ENCODE measurements around the gene BAZ1A.
"Not testable (repeated sequence)": the region's sequence is repeated elsewhere in the genome, so short reads cannot be mapped to it uniquely, and the experiment has no call there.

Gene BAZ1A

DNA sequence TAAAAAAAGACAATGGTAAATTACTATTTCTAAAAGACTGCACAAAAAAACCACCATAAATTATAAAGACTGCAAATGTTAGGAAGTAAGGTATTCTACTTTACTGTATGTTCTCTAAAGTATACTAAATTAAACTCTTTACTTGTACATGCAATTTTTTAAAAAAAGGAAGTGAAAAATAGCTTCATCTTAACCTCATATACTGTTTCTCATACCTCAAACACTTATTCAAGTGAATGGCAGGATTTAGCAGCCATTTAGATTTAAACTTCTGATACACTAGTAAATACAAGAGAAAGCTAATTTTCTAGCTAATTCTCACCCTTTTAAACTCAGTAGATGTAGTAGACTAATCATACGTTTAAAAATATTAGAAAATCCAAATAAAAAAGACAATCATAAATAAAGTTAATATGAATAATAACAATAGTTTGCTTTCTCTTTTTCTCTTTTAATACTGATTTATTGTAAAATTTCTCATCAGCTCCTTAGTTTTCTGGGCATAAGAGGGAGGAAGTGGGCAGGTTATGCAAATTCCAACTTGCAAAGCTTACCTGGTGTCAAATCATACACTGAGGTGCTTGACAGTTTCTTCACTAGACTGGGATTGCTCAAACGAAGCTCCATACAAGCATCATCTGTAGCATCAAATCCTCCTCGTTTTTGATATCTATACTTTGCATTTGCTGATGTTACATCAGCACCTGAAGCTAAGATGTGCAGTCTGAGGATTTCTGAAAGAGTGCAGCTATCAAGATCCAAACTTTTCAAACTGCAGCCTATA, 89.7 kb downstream of the BAZ1A start:
- no peak for DNase-seq (ENCODE audit: low read depth)

DNA sequence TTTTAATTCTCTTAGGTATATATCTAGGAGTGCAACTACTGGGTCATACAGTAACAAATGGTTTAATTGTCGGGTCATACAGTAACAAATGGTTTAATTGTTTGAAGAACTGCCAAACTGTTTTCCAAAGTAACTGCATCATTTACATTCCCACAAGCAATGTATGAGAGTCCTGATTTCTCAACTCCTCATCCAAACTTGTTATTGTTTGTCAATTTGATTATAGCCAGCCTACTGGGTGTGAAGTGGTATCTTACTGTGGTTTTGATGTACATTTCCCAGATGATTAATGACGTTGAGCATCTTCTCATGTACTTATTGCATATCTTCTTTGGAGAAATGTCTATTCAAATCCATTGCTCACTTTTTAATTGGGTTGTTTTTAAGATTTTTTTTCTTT, 93.1 kb downstream of the BAZ1A start:
- DNase-seq (ENCODE audit: low read depth) = peak; percentile 3

DNA sequence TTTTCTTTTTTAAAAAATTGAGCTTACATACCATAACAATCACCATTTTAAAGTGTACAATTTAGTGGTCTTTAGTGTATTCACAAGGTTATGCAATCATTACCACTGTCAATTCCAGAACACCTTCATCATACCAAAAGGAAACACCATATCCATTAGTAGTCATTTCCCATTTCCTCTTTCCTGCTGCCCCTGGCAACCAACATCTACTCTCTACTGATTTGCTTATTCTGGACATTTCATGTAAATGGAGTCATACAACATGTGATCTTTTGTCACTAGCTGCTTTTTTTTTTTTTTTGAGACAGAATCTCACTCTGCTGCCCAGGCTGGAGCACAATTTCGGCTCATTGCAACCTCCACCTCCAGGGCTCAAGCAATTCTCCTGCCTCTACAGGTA, 93.9 kb downstream of the BAZ1A start:
- DNase-seq (ENCODE audit: low read depth) = peak; percentile 55

DNA sequence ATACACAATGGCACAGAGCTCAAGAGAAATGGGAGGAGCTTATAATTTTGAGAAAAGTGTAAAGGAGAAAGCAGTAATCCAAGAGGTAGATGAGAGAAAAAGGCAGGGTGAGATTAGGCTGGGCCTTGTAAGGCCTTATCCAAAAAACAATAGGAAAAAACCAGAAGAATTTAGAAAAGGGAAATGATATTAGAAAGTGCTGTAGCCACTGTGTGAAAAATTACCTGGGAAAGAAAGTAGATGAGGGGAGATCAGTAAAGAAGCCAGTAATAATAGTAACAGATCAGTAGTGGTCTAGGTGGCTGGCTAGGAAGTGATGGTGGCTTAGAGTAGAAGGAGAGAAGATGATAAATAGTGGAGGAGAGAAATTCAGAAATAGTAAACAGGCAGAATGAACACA, 94.5 kb downstream of the BAZ1A start:
- DNase-seq (ENCODE audit: low read depth) = no peak

DNA sequence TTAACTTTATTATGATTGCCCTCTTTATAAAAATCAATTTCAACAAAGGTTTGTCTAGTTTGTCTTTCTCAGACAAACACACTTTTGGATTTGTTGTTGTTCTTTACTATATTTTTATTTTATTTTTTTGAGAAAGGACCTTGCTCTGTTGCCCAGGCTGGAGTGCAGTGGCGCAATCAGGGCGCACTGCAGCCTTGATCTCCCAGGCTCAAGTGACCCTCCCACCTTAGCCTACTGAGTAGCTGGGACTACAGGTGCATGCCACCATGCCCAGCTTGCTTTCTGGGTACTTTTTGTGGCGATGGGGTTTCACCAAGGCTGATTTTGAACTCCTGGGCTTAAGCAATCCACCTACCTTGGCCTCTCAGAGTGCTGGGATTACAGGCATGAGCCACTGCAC, 96.4 kb downstream of the BAZ1A start:
- DNase-seq (ENCODE audit: low read depth) = no peak

DNA sequence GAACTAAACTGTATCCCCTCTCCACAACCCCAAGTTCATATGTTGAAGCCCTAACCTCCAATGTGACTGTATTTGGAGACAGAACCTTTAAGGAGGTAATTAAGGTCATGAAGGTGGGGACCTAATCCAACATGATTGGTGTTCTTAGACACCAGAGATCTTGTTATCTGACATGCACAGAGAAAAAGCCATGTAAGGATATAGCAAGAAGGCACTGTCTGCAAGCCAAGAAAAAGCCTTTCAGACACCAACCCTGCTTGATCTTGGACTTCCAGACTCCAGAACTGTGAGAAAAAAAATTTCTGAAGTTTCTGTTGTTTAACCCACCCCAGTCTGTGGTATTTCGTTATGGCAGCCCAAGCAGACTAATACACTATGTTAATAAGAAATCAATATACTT, 98.5 kb downstream of the BAZ1A start:
- no peak for DNase-seq (ENCODE audit: low read depth)

DNA sequence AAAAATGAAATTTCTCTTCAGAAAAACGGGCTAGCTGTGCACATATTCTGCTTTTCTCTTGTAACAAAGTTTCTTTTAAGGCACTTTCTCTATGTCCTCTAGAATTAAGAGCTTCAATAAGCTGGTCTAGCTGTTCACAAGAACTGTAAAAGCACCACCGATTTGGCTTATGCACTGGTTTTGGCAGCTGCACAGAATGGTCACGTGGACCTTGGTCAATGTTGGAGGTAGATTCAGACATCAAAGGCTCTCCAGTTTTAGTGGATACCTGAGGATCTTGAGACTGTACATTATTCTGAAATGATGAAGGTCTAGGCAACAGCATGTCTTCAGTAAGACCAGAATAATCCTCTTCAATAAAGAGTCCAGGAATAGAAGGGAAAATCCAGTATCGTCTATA, 99.2 kb downstream of the BAZ1A start:
- no peak for DNase-seq (ENCODE audit: low read depth)

DNA sequence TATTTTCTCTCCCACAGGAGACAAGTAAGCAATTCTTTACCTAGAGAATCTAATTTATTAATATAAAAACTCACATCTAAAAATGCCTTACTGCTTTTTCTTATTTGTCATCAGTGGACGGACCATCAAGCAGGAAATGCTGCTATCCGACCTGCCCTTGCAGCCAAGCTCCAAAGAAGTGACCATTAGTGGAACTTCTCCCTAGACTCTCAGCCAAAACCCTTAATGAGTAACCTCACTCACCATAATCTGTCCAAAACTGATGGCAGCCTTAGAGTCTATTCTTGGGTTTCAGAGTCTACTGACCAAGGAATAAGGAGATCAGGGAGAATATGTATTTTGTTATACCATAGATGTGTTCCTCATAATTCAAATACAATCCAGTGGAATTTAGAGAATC, 99.8 kb downstream of the BAZ1A start:
- DNase-seq (ENCODE audit: low read depth) = no peak

DNA sequence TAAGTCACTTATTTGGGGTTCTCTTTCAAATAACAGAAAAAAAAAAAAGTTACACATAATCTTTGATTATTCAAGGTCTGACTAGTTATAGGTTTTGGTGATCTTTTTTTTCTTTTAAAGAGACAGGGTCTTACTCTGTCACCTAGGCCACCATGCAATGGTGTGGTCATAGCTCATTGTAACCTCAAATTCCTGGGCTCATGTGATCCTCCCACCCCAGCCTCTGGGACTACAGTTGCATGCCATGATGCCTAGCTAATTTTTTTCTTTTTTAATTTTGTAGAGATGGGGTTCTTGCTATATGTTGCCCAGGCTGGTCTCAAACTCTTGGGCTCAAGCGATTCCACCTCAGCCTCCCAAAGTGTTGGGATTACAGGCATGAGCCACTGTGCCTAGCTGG, 104.3 kb downstream of the BAZ1A start:
- DNase-seq (ENCODE audit: low read depth) = no peak

DNA sequence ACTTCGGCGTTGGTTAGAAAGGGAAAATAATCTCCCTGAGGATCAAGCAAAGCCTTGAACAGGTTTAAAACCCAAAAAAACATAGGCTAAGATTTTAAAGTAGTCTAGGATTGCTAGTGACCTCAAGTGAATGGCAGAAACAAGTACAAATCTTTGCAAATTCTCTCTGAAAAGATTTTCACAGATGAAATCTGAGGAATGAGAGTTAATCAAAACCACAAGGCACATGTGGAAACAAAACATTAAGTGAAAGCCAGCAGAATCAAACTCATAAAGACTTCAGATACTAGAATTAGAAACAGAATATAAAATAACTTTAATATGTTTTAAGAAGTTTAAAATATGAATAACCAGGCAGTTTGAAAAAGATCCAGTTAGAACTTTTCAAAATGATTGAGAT, 108.6 kb downstream of the BAZ1A start:
- peak; percentile 61 for DNase-seq (ENCODE audit: low read depth)

DNA sequence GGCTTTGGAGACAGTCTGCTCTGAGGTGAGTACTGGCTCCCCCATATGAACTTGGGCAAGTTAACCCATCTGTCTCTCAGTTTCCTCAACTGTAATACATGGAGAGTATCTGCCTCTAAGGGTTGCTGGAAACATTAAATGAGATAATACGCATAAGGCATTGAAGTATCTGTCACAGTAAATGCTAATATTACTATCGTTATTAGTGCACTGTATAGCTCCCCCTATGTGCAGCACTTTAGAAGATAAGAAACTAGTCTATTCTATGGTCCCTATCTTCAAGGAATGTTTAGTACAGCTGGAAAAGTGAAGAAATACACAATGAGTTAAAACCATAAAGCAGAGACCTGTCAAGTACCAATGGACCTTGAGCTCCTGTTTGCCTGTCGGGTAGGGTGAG, 109.1 kb downstream of the BAZ1A start:
- DNase-seq (ENCODE audit: low read depth) = no peak

DNA sequence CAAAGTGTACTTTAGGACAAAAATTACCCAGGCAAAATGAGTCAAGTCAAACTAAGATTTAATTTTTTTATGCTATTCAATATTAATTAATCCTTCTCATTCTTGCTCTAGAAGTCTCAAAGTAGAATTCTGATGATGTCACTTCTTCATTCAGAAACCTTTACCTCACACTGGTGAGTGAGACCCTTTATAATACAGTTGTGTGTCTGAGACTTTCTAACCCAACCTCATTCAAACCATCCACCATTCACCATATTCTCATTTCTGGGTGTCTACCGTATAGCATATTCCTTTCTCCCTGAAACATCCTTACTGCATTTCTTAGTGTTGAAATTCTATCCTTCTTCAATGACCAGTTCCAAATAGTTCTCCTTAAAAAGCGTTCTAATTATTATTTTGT, 119.9 kb downstream of the BAZ1A start:
- DNase-seq (ENCODE audit: low read depth) = no peak

DNA sequence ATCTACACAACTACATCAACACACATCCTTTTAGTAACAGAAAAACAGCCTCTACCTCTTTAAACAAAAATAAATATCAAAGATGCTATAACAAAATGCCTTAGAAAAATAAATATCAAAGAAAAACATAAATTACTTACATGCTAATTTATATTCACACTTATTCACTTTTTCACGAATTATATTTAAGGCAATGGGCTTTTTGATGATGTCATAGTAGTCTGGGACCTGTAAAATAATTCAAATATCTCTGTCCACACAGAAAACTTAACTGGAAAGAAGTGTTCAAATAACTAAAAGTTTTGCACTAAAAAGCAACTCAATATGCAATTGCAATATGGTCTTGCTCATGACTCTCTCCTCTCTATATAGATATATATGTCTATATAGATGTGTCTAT, 120.5 kb downstream of the BAZ1A start:
- DNase-seq (ENCODE audit: low read depth) = no peak

DNA sequence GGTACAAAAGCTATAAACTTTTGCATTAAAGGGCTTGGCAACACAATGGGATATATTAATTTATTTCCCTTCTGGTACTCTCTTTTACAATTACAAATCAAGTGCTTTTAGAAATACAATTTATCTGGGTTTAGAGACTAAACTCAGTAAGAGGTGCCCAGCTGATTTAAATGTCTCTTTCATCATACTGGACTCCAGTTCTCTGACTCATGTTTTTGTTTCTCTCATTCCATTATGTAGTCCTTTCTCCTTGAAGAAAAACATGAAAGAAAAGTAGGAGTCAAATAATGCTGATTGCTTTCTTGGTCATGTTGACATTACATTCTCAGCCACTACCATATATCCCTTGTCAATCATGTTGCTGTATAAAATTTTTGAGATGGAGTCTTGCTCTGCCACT, 124.5 kb downstream of the BAZ1A start:
- DNase-seq (ENCODE audit: low read depth) = peak; percentile 55

DNA sequence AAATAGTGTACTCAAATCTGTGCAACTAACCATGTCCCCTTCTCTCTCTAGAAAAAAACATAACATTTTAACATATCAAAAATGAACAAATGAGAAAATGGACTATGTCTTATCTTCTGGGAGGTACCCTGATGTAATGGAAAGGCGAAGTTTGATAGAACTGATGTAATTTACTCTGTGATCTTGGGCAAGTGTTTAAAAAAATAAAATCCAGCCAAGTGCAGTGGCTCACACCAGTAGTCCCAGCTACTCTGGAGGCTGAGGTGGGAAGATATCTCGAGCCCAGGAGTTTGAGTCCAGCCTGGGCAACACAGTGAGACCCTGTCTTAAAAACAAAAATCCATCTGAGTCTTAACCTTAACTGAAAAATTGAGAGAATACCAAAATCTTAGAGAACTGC, 124.9 kb downstream of the BAZ1A start:
- DNase-seq (ENCODE audit: low read depth) = no peak

DNA sequence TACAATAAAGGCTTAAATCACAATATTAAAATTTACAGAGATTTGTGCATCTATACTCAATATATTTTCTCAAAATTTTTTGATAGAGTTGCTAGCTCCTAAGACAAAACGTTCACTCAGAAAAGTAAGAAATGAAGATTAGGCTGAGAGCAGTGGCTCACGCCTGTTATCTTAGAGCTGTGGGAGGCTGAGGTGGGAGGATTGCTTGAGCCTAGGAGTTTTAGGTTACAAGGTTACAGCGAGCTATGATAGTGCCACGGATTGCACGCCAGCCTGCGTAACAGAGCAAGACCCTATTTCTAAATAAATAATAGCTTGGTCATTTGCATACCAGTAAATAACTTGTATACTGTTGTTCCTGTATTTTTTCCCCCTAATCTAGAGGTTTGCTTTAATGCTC, 125.8 kb downstream of the BAZ1A start:
- no peak for DNase-seq (ENCODE audit: low read depth)

DNA sequence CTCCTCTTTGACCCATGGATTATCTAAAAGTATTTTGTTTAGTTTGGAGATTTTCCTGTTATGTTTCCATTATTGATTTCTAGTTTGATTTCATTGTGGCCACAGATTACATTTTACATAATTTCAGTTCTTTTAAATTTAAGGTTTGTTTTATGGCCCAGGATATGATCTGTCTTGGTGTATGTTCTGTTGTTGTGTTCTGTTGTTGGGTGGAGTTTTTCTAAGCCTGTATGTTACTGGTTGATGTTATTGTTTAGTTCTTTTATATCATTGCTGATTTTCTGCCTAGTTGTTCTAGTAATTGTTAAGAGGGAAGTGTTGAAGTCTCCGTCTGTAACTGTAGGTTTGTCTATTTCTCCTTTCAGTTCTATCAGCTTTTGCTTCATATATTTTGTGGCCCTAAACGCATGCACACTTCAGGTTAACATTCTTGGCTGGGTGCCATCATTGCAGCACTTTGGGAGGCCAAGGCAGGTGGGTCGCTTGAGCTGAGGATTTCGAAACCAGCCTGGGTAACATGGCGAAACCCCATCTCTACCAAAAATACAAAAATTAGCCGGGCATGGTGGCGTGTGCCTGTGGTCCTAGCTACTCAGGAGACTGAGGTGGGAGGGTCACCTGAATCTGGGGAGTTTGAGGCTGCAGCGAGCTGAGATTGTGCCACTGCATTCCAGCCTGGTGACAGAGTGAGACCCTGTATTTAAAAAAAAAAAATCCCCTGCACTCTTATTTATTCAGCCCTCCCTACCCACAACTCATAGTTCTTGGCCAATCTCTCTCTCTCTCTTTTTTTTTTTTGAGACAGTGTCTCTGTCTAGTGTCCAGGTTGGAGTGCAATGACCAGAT, 132.7 kb downstream of the BAZ1A start:
- DNase-seq (ENCODE audit: low read depth) = no peak

DNA sequence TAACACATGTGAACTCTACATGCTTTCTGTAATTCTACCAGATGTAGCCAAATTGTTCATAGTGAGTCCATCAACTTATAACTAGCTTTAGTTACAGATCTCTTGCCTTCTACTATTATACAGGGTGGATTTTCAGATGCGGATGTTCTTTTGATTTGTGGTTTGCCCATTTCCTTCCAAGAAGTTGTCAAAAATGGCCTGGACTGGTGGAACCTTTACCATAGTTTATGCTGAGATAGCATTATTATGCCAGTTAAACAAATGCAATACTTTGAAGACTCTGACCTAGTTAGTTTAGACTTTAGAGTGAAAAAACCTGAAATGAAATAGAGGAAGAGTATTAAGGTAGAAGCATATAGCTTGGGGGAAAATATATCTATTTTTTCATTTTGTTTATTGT, 133.3 kb downstream of the BAZ1A start:
- DNase-seq (ENCODE audit: low read depth) = no peak

DNA sequence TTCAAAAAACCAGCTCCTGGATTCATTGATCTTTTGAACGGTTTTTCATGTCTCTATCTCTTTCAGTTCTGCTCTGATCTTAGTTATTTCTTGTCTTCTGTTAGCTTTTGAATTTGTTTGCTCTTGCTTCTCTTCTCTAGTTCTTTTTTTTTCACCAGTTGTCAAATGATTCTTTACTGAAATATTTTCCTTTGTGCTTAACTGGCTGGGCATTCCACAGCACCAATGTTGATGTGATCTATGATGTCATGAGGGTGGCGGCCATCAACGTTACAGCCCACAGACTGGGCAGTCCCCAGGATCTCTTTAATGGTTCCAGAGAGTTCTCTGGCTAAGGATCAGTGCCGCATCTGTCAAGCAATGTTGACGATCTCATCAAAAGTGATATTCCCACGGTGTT, 135.0 kb downstream of the BAZ1A start:
- DNase-seq (ENCODE audit: low read depth) = not testable (repeated sequence)

DNA sequence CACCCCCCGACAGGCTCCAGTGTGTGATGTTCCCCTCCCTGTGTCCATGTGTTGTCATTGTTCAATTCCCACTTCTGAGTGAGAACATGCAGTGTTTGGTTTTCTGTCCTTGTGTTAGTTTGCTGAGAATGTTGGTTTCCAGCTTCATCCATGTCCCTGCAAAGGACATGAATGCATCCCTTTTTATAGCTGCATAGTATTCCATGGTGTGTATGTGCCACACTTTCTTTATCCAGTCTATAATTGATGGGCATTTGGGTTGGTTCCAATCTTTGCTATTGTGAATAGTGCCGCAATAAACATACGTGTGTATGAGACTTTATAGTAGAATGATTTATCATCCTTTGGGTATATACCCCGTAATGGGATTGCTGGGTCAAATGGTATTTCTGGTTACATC, 138.1 kb downstream of the BAZ1A start:
- not testable (repeated sequence) for DNase-seq (ENCODE audit: low read depth)

DNA sequence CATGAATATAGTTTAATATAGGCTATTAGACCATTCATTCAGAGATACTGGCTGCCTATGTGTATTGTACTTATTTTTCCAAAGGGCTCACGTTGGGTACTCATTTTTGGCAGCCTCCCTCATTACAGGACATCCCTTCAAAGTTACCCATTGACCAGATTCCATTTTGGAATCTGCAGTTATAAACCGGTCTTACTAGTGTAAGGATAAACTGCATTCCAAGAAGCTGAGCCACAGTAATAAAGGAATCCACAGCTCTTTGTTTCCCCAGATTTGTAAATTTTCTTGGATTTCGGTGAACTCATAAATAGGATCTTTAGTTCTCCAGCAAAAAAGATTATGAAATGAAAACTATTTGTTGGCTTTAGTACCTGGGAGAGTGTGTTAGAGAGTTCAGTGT, 141.9 kb downstream of the BAZ1A start:
- DNase-seq (ENCODE audit: low read depth) = no peak

DNA sequence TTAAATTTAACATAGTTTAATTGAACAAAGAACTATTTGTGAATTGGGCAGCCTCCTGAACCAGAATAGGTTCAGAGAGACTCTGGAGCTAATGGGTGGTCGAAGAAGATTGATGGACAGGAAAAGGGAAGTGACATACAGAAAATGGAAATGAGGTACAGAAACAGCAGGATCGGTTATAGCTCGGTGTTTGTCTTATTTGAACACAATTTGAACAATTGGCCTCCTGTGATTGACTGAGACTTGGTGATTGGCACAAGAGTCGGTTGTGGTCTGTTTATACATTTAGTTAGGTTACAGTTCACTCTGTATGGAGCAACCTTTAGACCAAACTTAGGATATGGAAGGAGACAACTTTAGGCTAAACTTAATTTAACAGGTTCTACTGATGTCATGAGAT, 142.4 kb downstream of the BAZ1A start:
- DNase-seq (ENCODE audit: low read depth) = no peak

DNA sequence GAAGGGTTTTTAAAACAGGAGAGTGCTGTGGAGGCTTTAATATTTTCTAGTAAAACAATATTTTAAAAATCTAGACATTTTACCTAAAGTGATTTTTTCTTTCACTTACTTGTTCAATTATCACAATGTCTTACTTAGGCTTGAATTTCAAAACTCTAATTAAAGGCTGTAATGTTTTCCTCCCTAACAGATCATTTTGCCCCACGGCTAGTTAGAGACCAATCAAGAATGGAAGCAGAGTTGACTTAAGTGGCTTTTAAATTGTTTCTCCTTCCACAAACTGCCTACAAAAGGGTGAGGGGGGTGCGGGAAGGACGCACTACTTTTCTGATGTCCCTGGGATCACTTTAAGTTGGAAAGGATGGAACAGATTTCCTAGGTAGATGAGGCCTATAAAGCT, 151.3 kb downstream of the BAZ1A start:
- DNase-seq (ENCODE audit: low read depth) = no peak
